Lower leg skin (tissue), 4 donors: ENCODE measurements around the gene CARD11. TPM values are rescaled to one million over a fixed set of nuclear protein-coding genes. Genes with fewer than 3 reads are reported as not detected.

Experiments used
- DNase-seq, 2 donors: peaks; one replicate each; pipeline ENCODE4 v3.0.0-alpha.2; 2019; ENCODE audit warnings: low spot score in 2 of 2
- H3K4me3 ChIP-seq: fragments of 200-600 bp; sonication (generic); 2 replicates; pipeline ENCODE4 v1.5.1; 2017; ENCODE audit warnings: mild to moderate bottlenecking, low read depth; ENCODE audit not compliant: poor library complexity, severe bottlenecking
- POLR2A ChIP-seq, 2 donors: fragments of 450-650 bp; IDR thresholded peaks; one replicate each; pipeline ENCODE4 v1.6.1; 2016 to 2017; ENCODE audit warnings: antibody characterized with exemption in 2 of 2, mild to moderate bottlenecking in 1 of 2, moderate library complexity in 1 of 2
- WGBS, 2 donors: methylation state at CpG; one replicate each; pipeline ENCODE4 v1.1.5; 2018; 5-methylcytosine and 5-hydroxymethylcytosine counted together
- intact Hi-C: fragments of 100-400 bp; cut with DNase I; formaldehyde crosslinking; loops from one replicate; pipeline ENCODE4 v1.15.0; 2023; ENCODE audit warnings: low total_unique reads
- total RNA-seq, 4 donors: library from RNA; depleted of rRNA; stranded (reverse); fragments of >200 nt; gene quantifications; one replicate each; pipeline ENCODE4 v1.1.0, GENCODE V29; 2016
- TF ChIP-seq, protein P1 (sequence below), 3 donors: fragments of 450-650 bp; IDR thresholded peaks; one replicate each; pipeline ENCODE4 v1.5.1; 2016; ENCODE audit warnings: antibody characterized with exemption in 3 of 3, mild to moderate bottlenecking in 3 of 3, moderate library complexity in 2 of 3

The CARD11 gene
- total RNA-seq, 4 donors from 2014 or later: 0.17 to 0.68 TPM; not detected in 2

DNA sequence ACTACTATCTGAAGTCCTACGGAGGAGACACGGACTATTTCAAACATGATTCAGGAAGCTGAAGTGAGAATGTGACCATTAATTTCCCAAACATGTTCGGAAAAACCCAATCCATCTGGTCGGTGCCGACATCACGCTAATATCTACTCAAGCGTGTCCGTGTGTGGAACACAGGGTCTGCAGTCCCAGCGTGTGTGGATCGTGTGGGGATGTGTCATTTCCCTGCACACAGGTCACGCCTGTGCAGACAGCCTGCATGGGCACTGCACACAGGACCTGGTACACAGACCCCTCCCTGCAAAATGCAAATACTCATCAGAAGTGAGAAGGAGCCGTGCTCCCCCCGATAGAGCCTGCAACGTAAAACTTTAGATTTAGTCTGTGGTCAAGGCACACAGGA is 57.8 kb downstream of the CARD11 start:
- DNase-seq: no peak
- no peak for TF ChIP-seq POLR2A (IDR thresholded peaks at IDR 0.05)
- TF ChIP-seq, protein P1, sequence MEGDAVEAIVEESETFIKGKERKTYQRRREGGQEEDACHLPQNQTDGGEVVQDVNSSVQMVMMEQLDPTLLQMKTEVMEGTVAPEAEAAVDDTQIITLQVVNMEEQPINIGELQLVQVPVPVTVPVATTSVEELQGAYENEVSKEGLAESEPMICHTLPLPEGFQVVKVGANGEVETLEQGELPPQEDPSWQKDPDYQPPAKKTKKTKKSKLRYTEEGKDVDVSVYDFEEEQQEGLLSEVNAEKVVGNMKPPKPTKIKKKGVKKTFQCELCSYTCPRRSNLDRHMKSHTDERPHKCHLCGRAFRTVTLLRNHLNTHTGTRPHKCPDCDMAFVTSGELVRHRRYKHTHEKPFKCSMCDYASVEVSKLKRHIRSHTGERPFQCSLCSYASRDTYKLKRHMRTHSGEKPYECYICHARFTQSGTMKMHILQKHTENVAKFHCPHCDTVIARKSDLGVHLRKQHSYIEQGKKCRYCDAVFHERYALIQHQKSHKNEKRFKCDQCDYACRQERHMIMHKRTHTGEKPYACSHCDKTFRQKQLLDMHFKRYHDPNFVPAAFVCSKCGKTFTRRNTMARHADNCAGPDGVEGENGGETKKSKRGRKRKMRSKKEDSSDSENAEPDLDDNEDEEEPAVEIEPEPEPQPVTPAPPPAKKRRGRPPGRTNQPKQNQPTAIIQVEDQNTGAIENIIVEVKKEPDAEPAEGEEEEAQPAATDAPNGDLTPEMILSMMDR (IDR thresholded peaks at IDR 0.05): no peak
- no peak overlapping the region for H3K4me3 ChIP-seq
- WGBS, 2 donors: 74 to 87% methylated on average over 14 of the region's 14 CpGs
- intact Hi-C loops: loop anchor here (5.0 kb wide), 1 partner anchor 836 kb away; no protein-coding TSS in a partner anchor

GRCh38 chr7:2984091-2984490 is 59.6 kb downstream of the CARD11 start:
- TF ChIP-seq POLR2A (IDR thresholded peaks at IDR 0.05): no peak
- TF ChIP-seq, protein P1 (IDR thresholded peaks at IDR 0.05): no peak
- WGBS, 2 donors: 66 to 76% methylated on average over 6 of the region's 6 CpGs
- intact Hi-C loops: no loop called here
- no peak for DNase-seq
- no peak overlapping the region for H3K4me3 ChIP-seq

GRCh38 chr7:2983586-2983985 is 60.1 kb downstream of the CARD11 start:
- intact Hi-C loops: no loop called here
- 48% methylated on average over 6 of the region's 6 CpGs for WGBS, 2 donors
- TF ChIP-seq, protein P1 (IDR thresholded peaks at IDR 0.05): no peak
- TF ChIP-seq POLR2A (IDR thresholded peaks at IDR 0.05): no peak
- DNase-seq: no peak
- H3K4me3 ChIP-seq: no peak overlapping the region

DNA sequence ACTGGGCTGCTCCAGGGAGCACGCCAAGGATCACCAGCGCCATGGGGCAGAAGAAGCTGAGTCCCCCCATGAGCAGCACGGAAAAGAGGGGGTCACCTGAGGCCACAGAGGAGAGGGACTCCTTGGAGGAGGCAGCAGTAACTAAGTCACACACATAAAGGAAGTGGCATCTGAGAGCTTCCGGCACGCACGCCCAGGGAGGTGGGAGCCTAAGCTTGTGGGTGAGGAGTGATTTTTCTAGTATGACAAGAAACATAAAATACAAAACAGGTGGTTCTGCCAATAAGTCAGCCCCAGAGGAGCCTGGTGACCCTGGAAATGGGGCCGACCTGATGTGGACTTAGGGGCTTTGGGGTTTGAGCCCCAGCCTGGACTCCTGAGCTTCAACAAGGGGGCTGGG is 60.8 kb downstream of the CARD11 start:
- intact Hi-C loops: no loop called here
- H3K4me3 ChIP-seq: no peak overlapping the region
- WGBS, 2 donors: 77 to 88% methylated on average over 7 of the region's 7 CpGs
- TF ChIP-seq POLR2A (IDR thresholded peaks at IDR 0.05): no peak
- TF ChIP-seq, protein P1 (IDR thresholded peaks at IDR 0.05): no peak
- DNase-seq: no peak

DNA sequence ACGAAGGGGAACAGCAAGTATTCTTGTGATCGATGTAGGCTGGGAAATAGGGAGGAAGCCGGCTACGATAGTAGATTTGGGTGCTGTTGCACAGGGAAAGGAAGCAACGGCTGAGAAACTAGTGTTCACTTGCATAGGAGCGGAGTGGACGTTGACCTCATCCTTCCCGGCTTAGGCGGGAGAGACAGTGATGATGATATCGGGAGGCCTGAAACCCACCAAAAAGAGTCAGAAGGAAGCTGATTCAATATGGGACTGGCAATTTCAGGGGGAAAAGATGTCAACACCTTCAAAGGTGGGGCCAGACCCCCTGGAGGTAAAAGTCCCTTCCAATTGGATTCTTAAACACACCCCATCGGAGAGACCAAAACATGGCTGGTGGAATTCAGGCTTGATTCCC is 61.3 kb downstream of the CARD11 start:
- no peak overlapping the region for H3K4me3 ChIP-seq
- WGBS, 2 donors: 93 to 95% methylated on average over 11 of the region's 11 CpGs
- intact Hi-C loops: no loop called here
- no peak for TF ChIP-seq POLR2A (IDR thresholded peaks at IDR 0.05)
- TF ChIP-seq, protein P1 (IDR thresholded peaks at IDR 0.05): no peak
- DNase-seq: no peak

DNA sequence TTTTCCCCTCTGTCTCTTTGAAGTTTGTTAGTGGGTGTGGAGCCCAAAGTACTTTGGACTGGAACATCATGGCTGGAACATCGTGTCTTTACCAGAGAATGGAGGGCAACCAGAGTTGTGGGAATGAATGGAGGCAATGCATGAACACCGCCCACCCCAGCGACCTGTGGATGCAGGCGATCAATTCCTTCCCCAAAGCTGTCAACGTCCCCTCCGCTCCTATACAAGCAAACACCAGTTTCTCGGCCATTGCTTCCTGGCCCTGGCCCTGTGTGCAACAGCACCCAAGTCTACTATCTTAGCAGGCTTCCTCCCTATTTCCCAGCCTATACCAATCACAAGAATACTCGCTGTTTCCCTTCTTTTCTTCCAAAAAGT is 62.6 kb downstream of the CARD11 start:
- no peak for DNase-seq
- no peak overlapping the region for H3K4me3 ChIP-seq
- 87 to 95% methylated on average over 8 of the region's 8 CpGs for WGBS, 2 donors
- intact Hi-C loops: no loop called here
- TF ChIP-seq POLR2A (IDR thresholded peaks at IDR 0.05): no peak
- TF ChIP-seq, protein P1 (IDR thresholded peaks at IDR 0.05): no peak
